K562 (cell line): ENCODE measurements around the gene MC1R. TPM values are rescaled to one million over a fixed set of nuclear protein-coding genes. Genes with fewer than 3 reads are reported as not detected.

Source experiments
- CHD2 ChIP-seq: IDR thresholded peaks from 2 replicates; pipeline ENCODE4 v1.6.1; 2011; ENCODE audit warnings: low read depth, low read length
- ELK3 ChIP-seq: fragments of 450-650 bp; formaldehyde crosslinking; IDR thresholded peaks from 2 replicates; pipeline ENCODE4 v1.4.0; 2020; ENCODE audit warnings: mild to moderate bottlenecking
- HMG20A ChIP-seq: fragments of 450-650 bp; formaldehyde crosslinking; conservative IDR thresholded peaks from 2 replicates; pipeline ENCODE4 v1.4.0; 2020; ENCODE audit warnings: mild to moderate bottlenecking, mixed read lengths
- MAFF ChIP-seq: IDR thresholded peaks from 2 replicates; pipeline ENCODE4 v1.6.1; 2012; ENCODE audit warnings: low read length, improper control_type of control experiment
- MBD2 ChIP-seq: sonication (generic); IDR thresholded peaks from 2 replicates; pipeline ENCODE4 v1.6.1; 2016; ENCODE audit warnings: low read depth, borderline replicate concordance
- MCM2 ChIP-seq: fragments of 450-650 bp; IDR thresholded peaks from 2 replicates; pipeline ENCODE4 v1.6.1; 2017; ENCODE audit warnings: low read depth, mild to moderate bottlenecking
- MIER1 ChIP-seq: fragments of 450-650 bp; IDR thresholded peaks from 2 replicates; pipeline ENCODE4 v1.6.1; 2016; ENCODE audit warnings: antibody characterized with exemption, mild to moderate bottlenecking, low read depth
- NBN ChIP-seq: fragments of 450-650 bp; IDR thresholded peaks from 2 replicates; pipeline ENCODE4 v1.6.1; 2016; ENCODE audit warnings: low read depth, mild to moderate bottlenecking
- RBM39 ChIP-seq: fragments of 200-400 bp; formaldehyde crosslinking; optimal IDR thresholded peaks from 2 replicates; pipeline ENCODE3; 2018; ENCODE audit warnings: low read depth, low read length
- SAP30 ChIP-seq: fragments of 200-600 bp; sonication (generic); IDR thresholded peaks from 2 replicates; pipeline ENCODE4 v1.6.1; 2012; ENCODE audit warnings: borderline replicate concordance, low read depth, mild to moderate bottlenecking, moderate library complexity, low read length, control low read depth, inconsistent platforms; ENCODE audit not compliant: insufficient read depth, poor library complexity, severe bottlenecking
- SIN3A ChIP-seq, 2 experiments: fragments of 150-350 bp in 1 of 2; IDR thresholded peaks; 2 replicates each; pipeline ENCODE4 v1.6.1; 2011 to 2016; ENCODE audit warnings: borderline replicate concordance in 2 of 2, low read depth in 2 of 2, low read length in 2 of 2, mild to moderate bottlenecking in 2 of 2, moderate library complexity in 2 of 2; ENCODE audit not compliant: control insufficient read depth in 1 of 2
- SMARCC2 ChIP-seq: fragments of 450-650 bp; IDR thresholded peaks from 2 replicates; pipeline ENCODE4 v1.6.1; 2017; ENCODE audit warnings: antibody characterized with exemption, moderate library complexity, mild to moderate bottlenecking, low read depth
- TBP ChIP-seq: optimal IDR thresholded peaks from 2 replicates; pipeline ENCODE3; 2011; ENCODE audit warnings: low read depth, low read length, improper control_type of control experiment
- TCF3 ChIP-seq: sonication (generic); formaldehyde crosslinking; IDR thresholded peaks from 2 replicates; pipeline ENCODE4 v1.4.0; 2020; ENCODE audit warnings: mild to moderate bottlenecking, missing genetic modification reagents
- TCFL5 ChIP-seq: fragments of 250-450 bp; sonication (Bioruptor Pico); conservative IDR thresholded peaks from 2 replicates; pipeline ENCODE4 v1.6.1; 2021; ENCODE audit warnings: mild to moderate bottlenecking, moderate library complexity, matching md5 sums
- VEZF1 ChIP-seq: fragments of 200-800 bp; sonication (Bioruptor generic); IDR thresholded peaks from 2 replicates; pipeline ENCODE4 v1.6.1; 2017; ENCODE audit warnings: missing genetic modification characterization, missing compliant biosample characterization
- ZNF124 ChIP-seq: sonication (generic); formaldehyde crosslinking; IDR thresholded peaks from 2 replicates; pipeline ENCODE4 v1.8.1; 2022; ENCODE audit warnings: missing genetic modification reagents
- ZNF175 ChIP-seq: fragments of 200-800 bp; sonication (Bioruptor generic); IDR thresholded peaks from 2 replicates; pipeline ENCODE4 v1.6.1; 2016; ENCODE audit warnings: low read depth, mild to moderate bottlenecking, missing genetic modification characterization, missing compliant biosample characterization
- ZNF239 ChIP-seq: fragments of 250-450 bp; sonication (Bioruptor Pico); IDR thresholded peaks from 2 replicates; pipeline ENCODE4 v1.4.0; 2020; ENCODE audit warnings: mild to moderate bottlenecking
- ZNF253 ChIP-seq: fragments of 250-450 bp; sonication (Bioruptor Pico); conservative IDR thresholded peaks from 2 replicates; pipeline ENCODE4 v1.6.1; 2021; ENCODE audit warnings: mild to moderate bottlenecking
- ZNF354B ChIP-seq: fragments of 250-450 bp; sonication (Bioruptor Pico); IDR thresholded peaks from 2 replicates; pipeline ENCODE4 v1.4.0; 2020
- ZNF592 ChIP-seq: fragments of 450-650 bp; IDR thresholded peaks from 2 replicates; pipeline ENCODE4 v1.6.1; 2017; ENCODE audit warnings: antibody characterized with exemption, mild to moderate bottlenecking
- polyA plus RNA-seq, 8 experiments: library from polyadenylated mRNA; depleted of rRNA in 4 of 8; stranded (reverse) in 5 of 8; unstranded in 3 of 8; fragments of >200 nt; fragmentation: Nextera tagmentation in 2 of 8; fragmentation: Illumina TruSeq in 1 of 8; extraction: Ambion mirVana in 2 of 8; extraction: Trizol in 1 of 8; gene quantifications; 2 replicates each; pipeline versions ENCODE4 v1.2.1 to v1.2.3, GENCODE V29; 2011 to 2014; ENCODE audit warnings: inconsistent platforms in 1 of 8, missing spikeins in 1 of 8
- total RNA-seq, 7 experiments: library from RNA; depleted of rRNA in 6 of 7; stranded (reverse); fragments of >200 nt in 6 of 7; fragmentation: Illumina TruSeq in 2 of 7; extraction: Trizol in 2 of 7; gene quantifications; 2 replicates each; pipeline versions ENCODE4 v1.2.1 to v1.2.3, GENCODE V29; 2011 to 2021; ENCODE audit warnings: low replicate concordance in 1 of 7

MC1R gene
- total and polyA plus RNA-seq, 9 of the 15 experiments (the other 6 are each of a cell fraction or from before 2014, with no cell fraction given): 0.14 to 5.3 (median 2.5) TPM; not detected in 1

- TF ChIP-seq RBM39: no peak
- TF ChIP-seq TCFL5 (CRISPR knock-in tag): no peak
- peak; percentile 26 for TF ChIP-seq SAP30
- no peak for TF ChIP-seq SMARCC2
- peak; percentile 78 for TF ChIP-seq VEZF1 (CRISPR knock-in tag)
- TF ChIP-seq MIER1: no peak
- peak; percentile 15 for TF ChIP-seq TBP
- TF ChIP-seq ZNF175 (CRISPR knock-in tag): no peak
- no peak for TF ChIP-seq HMG20A
- no peak for TF ChIP-seq CHD2
- no peak for TF ChIP-seq ZNF354B (CRISPR knock-in tag)
- TF ChIP-seq NBN: no peak
- no peak for TF ChIP-seq ZNF239 (CRISPR knock-in tag)
- no peak for TF ChIP-seq MCM2
- TF ChIP-seq MAFF: no peak
- no peak for TF ChIP-seq TCF3
- TF ChIP-seq ZNF592: no peak
- TF ChIP-seq ELK3 (CRISPR knock-in tag): no peak
- peak; percentile 48; the same call in 1 of the 2 replicates for TF ChIP-seq MBD2
- TF ChIP-seq ZNF124 (CRISPR knock-in tag): no peak
- 0 out of 4 replicates have a peak, but pooled peaks of 1 of the 2 experiments have one; percentile 22 for TF ChIP-seq SIN3A (IDR thresholded peaks at IDR 0.05; ENCODE audit: borderline replicate concordance in 2 of 2, control insufficient read depth in 1 of 2, low read depth in 2 of 2, low read length in 2 of 2)
- TF ChIP-seq ZNF253 (CRISPR knock-in tag): no peak
Measured at GRCh38 chr16:89873972-89874689, 44.5 kb upstream of the MC1R start (continued).
